HG03354 (cell line): ENCODE data around the gene GPATCH8.

Source experiments
- ATAC-seq: cut with Tn5 transposase; IDR thresholded peaks from one replicate; pipeline ENCODE4 v1.9.1; 2021; ENCODE audit warnings: mild to moderate bottlenecking; ENCODE audit not compliant: unreplicated experiment, poor library complexity, severe bottlenecking

The GPATCH8 gene

GRCh38 chr17:44465897-44466296, 37.3 kb downstream of the GPATCH8 start:
- ATAC-seq, result no peak

GRCh38 chr17:44465276-44465675, 37.9 kb downstream of the GPATCH8 start:
- no peak for ATAC-seq

GRCh38 chr17:44464037-44464436, 39.2 kb downstream of the GPATCH8 start:
- no peak for ATAC-seq

GRCh38 chr17:44451832-44452231, 51.4 kb downstream of the GPATCH8 start:
- no peak for ATAC-seq

GRCh38 chr17:44451016-44451627, 52.1 kb downstream of the GPATCH8 start:
- ATAC-seq, result no peak

GRCh38 chr17:44448412-44448811, 54.8 kb downstream of the GPATCH8 start:
- ATAC-seq, result no peak

GRCh38 chr17:44444735-44445105, 58.5 kb downstream of the GPATCH8 start:
- no peak for ATAC-seq

- no peak for ATAC-seq
These were observed 60.4 kb downstream of the GPATCH8 start for GRCh38 chr17:44442806-44443205.

- no peak for ATAC-seq
These were observed 64.0 kb downstream of the GPATCH8 start for GRCh38 chr17:44439168-44439567.

GRCh38 chr17:44438636-44439035, 64.6 kb downstream of the GPATCH8 start:
- ATAC-seq, result no peak

GRCh38 chr17:44436336-44436735, 66.9 kb downstream of the GPATCH8 start:
- ATAC-seq, result no peak

GRCh38 chr17:44432254-44433157, 70.7 kb downstream of the GPATCH8 start:
- no peak for ATAC-seq

- no peak for ATAC-seq
These were observed 78.3 kb downstream of the GPATCH8 start for GRCh38 chr17:44424828-44425461.

- ATAC-seq, result no peak
These were observed 85.7 kb downstream of the GPATCH8 start for GRCh38 chr17:44417553-44417952.

- ATAC-seq, result no peak
These were observed 86.5 kb downstream of the GPATCH8 start for GRCh38 chr17:44416558-44417289.

GRCh38 chr17:44414394-44415155, 88.6 kb downstream of the GPATCH8 start:
- no peak for ATAC-seq

GRCh38 chr17:44409309-44410028, 93.7 kb downstream of the GPATCH8 start:
- no peak for ATAC-seq

GRCh38 chr17:44408786-44409185, 94.4 kb downstream of the GPATCH8 start:
- no peak for ATAC-seq
